Measurements from ENCODE around the gene COMMD3.

Gene COMMD3

DNA sequence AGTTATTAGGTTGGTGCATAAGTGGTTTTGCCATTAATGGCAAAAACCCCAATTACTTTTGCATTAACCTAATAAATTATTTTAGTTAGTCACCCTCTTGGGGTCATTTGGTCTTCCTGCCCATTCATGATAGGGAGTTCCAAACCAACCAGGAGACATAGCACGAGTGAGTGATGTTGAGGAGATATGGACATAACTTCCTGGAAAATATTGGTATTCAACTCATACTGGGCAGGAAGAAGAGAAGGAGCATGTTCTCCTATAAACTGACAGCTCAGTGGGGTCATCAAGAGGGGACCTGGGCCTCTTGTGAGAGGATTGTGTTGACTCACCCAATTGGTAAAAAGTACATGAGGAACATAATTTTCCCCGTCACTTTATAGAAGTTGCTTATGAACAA is 52.8 kb downstream of the COMMD3 start:
- no peak for DNase-seq

DNA sequence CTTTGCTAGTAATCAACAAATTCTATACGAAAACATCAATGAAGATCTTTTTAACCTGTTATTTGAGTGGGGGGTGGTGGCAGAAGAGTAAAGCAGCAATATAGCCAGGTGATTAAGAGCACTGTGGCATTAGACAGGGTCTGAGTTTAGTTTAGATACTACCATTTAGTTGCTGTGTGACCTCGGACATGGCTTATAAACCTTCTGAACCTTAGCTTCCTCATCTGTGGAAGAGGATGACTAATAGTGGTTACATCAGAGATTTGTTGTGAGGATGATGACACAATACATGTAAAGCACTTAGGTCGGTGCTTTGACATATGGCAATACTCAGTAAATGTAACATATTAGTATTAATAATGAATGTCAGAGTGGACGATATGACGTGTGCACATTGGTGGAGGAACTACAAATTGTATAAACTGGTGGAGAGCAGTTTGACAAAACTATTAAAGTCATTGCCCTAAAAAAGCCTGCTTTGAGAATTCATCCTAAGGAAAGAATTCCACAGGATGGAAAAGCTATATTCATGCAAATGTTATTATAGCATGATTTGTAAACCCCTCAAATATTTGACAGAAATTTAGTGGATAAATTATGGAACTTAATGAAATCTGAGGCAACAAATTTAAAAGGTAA is 53.4 kb downstream of the COMMD3 start:
- DNase-seq = no peak
